ENCODE measurements around the gene ZDHHC11. TPM values are rescaled to one million over a fixed set of nuclear protein-coding genes. Genes with fewer than 3 reads are reported as not detected.
"Not testable (repeated sequence)": the region's sequence is repeated elsewhere in the genome, so short reads cannot be mapped to it uniquely, and the experiment has no call there.

The ZDHHC11 gene
- total and polyA plus RNA-seq, 5 donors from 2014 or later = 18.3 TPM; not detected in 4

GRCh38 chr5:763998-764781 is 86.6 kb downstream of the ZDHHC11 start:
- Mint-ChIP-seq H3K27ac (no peak overlapping the region), H3K4me1 (peaks cover 2 to 3% (median 2%) of the 10 kb centered on the region in 4 donors)

GRCh38 chr5:763397-763796 is 87.4 kb downstream of the ZDHHC11 start:
- Histone ChIP-seq H3K9me3 (ENCODE audit: control insufficient read depth in 2 of 2, low read length in 2 of 2) (no peaks in the 10 kb centered on the region), H3K4me1 (ENCODE audit: control insufficient read depth, insufficient read depth, low read length, poor library complexity, severe bottlenecking) (peaks cover 14% of the 10 kb centered on the region), H3K4me3 (ENCODE audit: low read depth, low read length) (no peak overlapping the region), H3K27ac (ENCODE audit: insufficient read depth, low read length, poor library complexity, severe bottlenecking) (no peak overlapping the region), H3K36me3 (ENCODE audit: control insufficient read depth, insufficient read depth, low read length) (no peaks in the 10 kb centered on the region), H3K27me3 (ENCODE audit: control insufficient read depth, insufficient read depth, low read length) (no peaks in the 10 kb centered on the region)
- H3K27ac Mint-ChIP-seq = no peak overlapping the region
- peaks cover 3% of the 10 kb centered on the region for H3K36me3 Mint-ChIP-seq
- H3K9me3 Mint-ChIP-seq = no peaks in the 10 kb centered on the region
- DNase-seq (no peak), ATAC-seq (ENCODE audit: low read depth in 2 of 2) (no peak)
- peaks cover 7 to 11% (median 7%) of the 10 kb centered on the region in 4 donors for H3K4me1 Mint-ChIP-seq
- peak overlapping the region in 1 of 4 donors; percentile 28 for H3K4me3 Mint-ChIP-seq
- H3K27me3 Mint-ChIP-seq = no peaks in the 10 kb centered on the region

More at GRCh38 chr5:763998-764781, 86.6 kb downstream of the ZDHHC11 start:
- no peaks in the 10 kb centered on the region for H3K27me3 Mint-ChIP-seq
- no peaks in the 10 kb centered on the region for H3K9me3 Mint-ChIP-seq
- no peaks in the 10 kb centered on the region for H3K36me3 ChIP-seq (ENCODE audit: control insufficient read depth, insufficient read depth, low read length)
- H3K4me1 ChIP-seq (ENCODE audit: control insufficient read depth, insufficient read depth, low read length, poor library complexity, severe bottlenecking) = peaks cover 6% of the 10 kb centered on the region
- no peaks in the 10 kb centered on the region for H3K27me3 ChIP-seq (ENCODE audit: control insufficient read depth, insufficient read depth, low read length)
- ATAC-seq (ENCODE audit: low read depth in 2 of 2) (no peak), DNase-seq (no peak)
- no peak overlapping the region for H3K4me3 ChIP-seq (ENCODE audit: low read depth, low read length)
- H3K36me3 Mint-ChIP-seq = peaks cover 3% of the 10 kb centered on the region
- H3K27ac ChIP-seq (ENCODE audit: insufficient read depth, low read length, poor library complexity, severe bottlenecking) = no peak overlapping the region
- H3K4me3 Mint-ChIP-seq = no peak overlapping the region
- H3K9me3 ChIP-seq (ENCODE audit: control insufficient read depth in 2 of 2, low read length in 2 of 2) = no peaks in the 10 kb centered on the region

GRCh38 chr5:762996-763395 is 87.8 kb downstream of the ZDHHC11 start:
- not testable (repeated sequence) for H3K4me3 ChIP-seq (ENCODE audit: low read depth, low read length); H3K27ac Mint-ChIP-seq; H3K27ac ChIP-seq (ENCODE audit: insufficient read depth, low read length, poor library complexity, severe bottlenecking); H3K36me3 ChIP-seq (ENCODE audit: control insufficient read depth, insufficient read depth, low read length); H3K27me3 ChIP-seq (ENCODE audit: control insufficient read depth, insufficient read depth, low read length); H3K9me3 Mint-ChIP-seq; DNase-seq; H3K27me3 Mint-ChIP-seq; H3K36me3 Mint-ChIP-seq; H3K9me3 ChIP-seq (ENCODE audit: control insufficient read depth in 2 of 2, low read length in 2 of 2); ATAC-seq (ENCODE audit: low read depth in 2 of 2); H3K4me3 Mint-ChIP-seq
- peaks cover 7 to 12% (median 7%) of the 10 kb centered on the region in 4 donors for H3K4me1 Mint-ChIP-seq
- H3K4me1 ChIP-seq (ENCODE audit: control insufficient read depth, insufficient read depth, low read length, poor library complexity, severe bottlenecking) = peaks cover 18% of the 10 kb centered on the region

GRCh38 chr5:761854-762710 is 88.7 kb downstream of the ZDHHC11 start:
- H3K4me1 ChIP-seq (ENCODE audit: control insufficient read depth, insufficient read depth, low read length, poor library complexity, severe bottlenecking) = peaks cover 25% of the 10 kb centered on the region

GRCh38 chr5:761059-761771 is 89.6 kb downstream of the ZDHHC11 start:
- no peaks in the 10 kb centered on the region for H3K9me3 Mint-ChIP-seq
- H3K4me1 ChIP-seq (ENCODE audit: control insufficient read depth, insufficient read depth, low read length, poor library complexity, severe bottlenecking) = peaks cover 25% of the 10 kb centered on the region
- H3K4me3 Mint-ChIP-seq = peak overlapping the region in 1 of 4 donors; percentile 7
- no peak overlapping the region for H3K4me3 ChIP-seq (ENCODE audit: low read depth, low read length)
- ATAC-seq (ENCODE audit: low read depth in 2 of 2) (no peak), DNase-seq (no peak)
- no peaks in the 10 kb centered on the region for H3K9me3 ChIP-seq (ENCODE audit: control insufficient read depth in 2 of 2, low read length in 2 of 2)
- peak overlapping the region in 1 of 3 donors; percentile 39 for H3K27ac Mint-ChIP-seq
- no peaks in the 10 kb centered on the region for H3K27me3 Mint-ChIP-seq
- no peak overlapping the region for H3K27ac ChIP-seq (ENCODE audit: insufficient read depth, low read length, poor library complexity, severe bottlenecking)
- H3K36me3 Mint-ChIP-seq = peaks cover 3% of the 10 kb centered on the region
- H3K36me3 ChIP-seq (ENCODE audit: control insufficient read depth, insufficient read depth, low read length) = no peaks in the 10 kb centered on the region
- H3K4me1 Mint-ChIP-seq = peaks cover 7 to 12% (median 7%) of the 10 kb centered on the region in 4 donors
- no peaks in the 10 kb centered on the region for H3K27me3 ChIP-seq (ENCODE audit: control insufficient read depth, insufficient read depth, low read length)

More at GRCh38 chr5:761854-762710, 88.7 kb downstream of the ZDHHC11 start:
- Mint-ChIP-seq H3K9me3 (no peaks in the 10 kb centered on the region), H3K27me3 (no peaks in the 10 kb centered on the region), H3K4me3 (no peak overlapping the region), H3K4me1 (peaks cover 7 to 12% (median 7%) of the 10 kb centered on the region in 4 donors), H3K36me3 (peaks cover 3% of the 10 kb centered on the region), H3K27ac (peak overlapping the region in 1 of 3 donors; percentile 39)
- no peak for ATAC-seq (ENCODE audit: low read depth in 2 of 2)
- Histone ChIP-seq H3K27ac (ENCODE audit: insufficient read depth, low read length, poor library complexity, severe bottlenecking) (no peak overlapping the region), H3K36me3 (ENCODE audit: control insufficient read depth, insufficient read depth, low read length) (no peaks in the 10 kb centered on the region), H3K4me3 (ENCODE audit: low read depth, low read length) (no peak overlapping the region), H3K27me3 (ENCODE audit: control insufficient read depth, insufficient read depth, low read length) (no peaks in the 10 kb centered on the region), H3K9me3 (ENCODE audit: control insufficient read depth in 2 of 2, low read length in 2 of 2) (no peaks in the 10 kb centered on the region)
- DNase-seq = no peak

GRCh38 chr5:760363-761058 is 90.3 kb downstream of the ZDHHC11 start:
- H3K27ac Mint-ChIP-seq = peak overlapping the region in 1 of 3 donors; percentile 22
- peaks cover 7 to 12% (median 7%) of the 10 kb centered on the region in 4 donors for H3K4me1 Mint-ChIP-seq
- DNase-seq = no peak
- H3K4me1 ChIP-seq (ENCODE audit: control insufficient read depth, insufficient read depth, low read length, poor library complexity, severe bottlenecking) = peaks cover 25% of the 10 kb centered on the region
- no peaks in the 10 kb centered on the region for H3K9me3 ChIP-seq (ENCODE audit: control insufficient read depth in 2 of 2, low read length in 2 of 2)
- ATAC-seq (ENCODE audit: low read depth in 2 of 2) = no peak
- H3K4me3 ChIP-seq (ENCODE audit: low read depth, low read length) = no peak overlapping the region
- no peak overlapping the region for H3K27ac ChIP-seq (ENCODE audit: insufficient read depth, low read length, poor library complexity, severe bottlenecking)
- H3K36me3 Mint-ChIP-seq = peaks cover 2% of the 10 kb centered on the region
- no peaks in the 10 kb centered on the region for H3K9me3 Mint-ChIP-seq
- no peak overlapping the region for H3K4me3 Mint-ChIP-seq
- no peaks in the 10 kb centered on the region for H3K36me3 ChIP-seq (ENCODE audit: control insufficient read depth, insufficient read depth, low read length)
- no peaks in the 10 kb centered on the region for H3K27me3 Mint-ChIP-seq
- H3K27me3 ChIP-seq (ENCODE audit: control insufficient read depth, insufficient read depth, low read length) = no peaks in the 10 kb centered on the region

- Mint-ChIP-seq H3K36me3 (no peaks in the 10 kb centered on the region), H3K4me1 (peaks cover 7 to 12% (median 7%) of the 10 kb centered on the region in 4 donors), H3K4me3 (no peak overlapping the region), H3K9me3 (no peaks in the 10 kb centered on the region), H3K27ac (peak overlapping the region in 1 of 3 donors; percentile 22), H3K27me3 (no peaks in the 10 kb centered on the region)
- H3K4me1 ChIP-seq (ENCODE audit: control insufficient read depth, insufficient read depth, low read length, poor library complexity, severe bottlenecking) = peaks cover 25% of the 10 kb centered on the region
- H3K27me3 ChIP-seq (ENCODE audit: control insufficient read depth, insufficient read depth, low read length) = no peaks in the 10 kb centered on the region
- no peaks in the 10 kb centered on the region for H3K36me3 ChIP-seq (ENCODE audit: control insufficient read depth, insufficient read depth, low read length)
- no peak for DNase-seq
- H3K4me3 ChIP-seq (ENCODE audit: low read depth, low read length) = no peak overlapping the region
- H3K27ac ChIP-seq (ENCODE audit: insufficient read depth, low read length, poor library complexity, severe bottlenecking) = no peak overlapping the region
- H3K9me3 ChIP-seq (ENCODE audit: control insufficient read depth in 2 of 2, low read length in 2 of 2) = no peaks in the 10 kb centered on the region
- ATAC-seq (ENCODE audit: low read depth in 2 of 2) = no peak
Measured at GRCh38 chr5:759781-760362, 90.9 kb downstream of the ZDHHC11 start.
